C4-2B (cell line): ENCODE measurements around the gene WASF2.

Experiments
- ZFX ChIP-seq: fragments of 450-650 bp; IDR thresholded peaks from 2 replicates; pipeline ENCODE4 v1.6.1; 2017
- TF ChIP-seq, protein P1 (sequence below): fragments of 450-650 bp; conservative IDR thresholded peaks from 2 replicates; pipeline ENCODE4 v1.5.1; 2017; ENCODE audit warnings: mild to moderate bottlenecking

DNA sequence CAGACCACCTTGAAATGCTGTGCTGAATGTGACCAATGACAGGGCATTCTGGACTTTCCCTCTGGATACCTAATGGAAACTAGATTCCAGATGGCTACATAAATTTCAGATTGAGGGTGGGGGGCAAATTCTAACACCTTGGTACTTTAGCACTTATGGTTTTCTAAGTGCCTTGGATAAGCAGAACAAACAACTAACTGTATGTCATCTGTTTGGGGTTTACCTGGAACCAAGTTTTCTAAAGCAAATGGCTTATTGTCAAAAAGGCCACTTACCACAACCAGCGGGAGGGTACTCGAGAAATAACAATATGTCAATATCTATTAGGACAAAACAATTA, 58.4 kb downstream of the WASF2 start:
- TF ChIP-seq, protein P1, sequence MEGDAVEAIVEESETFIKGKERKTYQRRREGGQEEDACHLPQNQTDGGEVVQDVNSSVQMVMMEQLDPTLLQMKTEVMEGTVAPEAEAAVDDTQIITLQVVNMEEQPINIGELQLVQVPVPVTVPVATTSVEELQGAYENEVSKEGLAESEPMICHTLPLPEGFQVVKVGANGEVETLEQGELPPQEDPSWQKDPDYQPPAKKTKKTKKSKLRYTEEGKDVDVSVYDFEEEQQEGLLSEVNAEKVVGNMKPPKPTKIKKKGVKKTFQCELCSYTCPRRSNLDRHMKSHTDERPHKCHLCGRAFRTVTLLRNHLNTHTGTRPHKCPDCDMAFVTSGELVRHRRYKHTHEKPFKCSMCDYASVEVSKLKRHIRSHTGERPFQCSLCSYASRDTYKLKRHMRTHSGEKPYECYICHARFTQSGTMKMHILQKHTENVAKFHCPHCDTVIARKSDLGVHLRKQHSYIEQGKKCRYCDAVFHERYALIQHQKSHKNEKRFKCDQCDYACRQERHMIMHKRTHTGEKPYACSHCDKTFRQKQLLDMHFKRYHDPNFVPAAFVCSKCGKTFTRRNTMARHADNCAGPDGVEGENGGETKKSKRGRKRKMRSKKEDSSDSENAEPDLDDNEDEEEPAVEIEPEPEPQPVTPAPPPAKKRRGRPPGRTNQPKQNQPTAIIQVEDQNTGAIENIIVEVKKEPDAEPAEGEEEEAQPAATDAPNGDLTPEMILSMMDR = no peak
- no peak for TF ChIP-seq ZFX
